GM21529 (cell line): Measurements from ENCODE around the gene ZBTB17.
"Not testable (repeated sequence)": the region's sequence is repeated elsewhere in the genome, so short reads cannot be mapped to it uniquely, and the experiment has no call there.

Experiments used
- ATAC-seq: cut with Tn5 transposase; IDR thresholded peaks from one replicate; pipeline ENCODE4 v1.9.1; 2021; ENCODE audit not compliant: unreplicated experiment

ZBTB17 gene

GRCh38 chr1:15902882-15903281, 73.0 kb downstream of the ZBTB17 start:
- no peak for ATAC-seq

GRCh38 chr1:15900662-15901279, 75.1 kb downstream of the ZBTB17 start:
- no peak for ATAC-seq

GRCh38 chr1:15899266-15899665, 76.6 kb downstream of the ZBTB17 start:
- ATAC-seq: no peak

GRCh38 chr1:15896841-15897610, 78.9 kb downstream of the ZBTB17 start:
- not testable (repeated sequence) for ATAC-seq

GRCh38 chr1:15895233-15895632, 80.7 kb downstream of the ZBTB17 start:
- no peak for ATAC-seq

GRCh38 chr1:15892857-15893599, 82.9 kb downstream of the ZBTB17 start:
- ATAC-seq: not testable (repeated sequence)
